Psoas muscle (tissue), 8 donors: ENCODE results near the gene PPFIA1. TPM values are rescaled to one million over a fixed set of nuclear protein-coding genes. Genes with fewer than 3 reads are reported as not detected.
"Not testable (repeated sequence)": the region's sequence is repeated elsewhere in the genome, so short reads cannot be mapped to it uniquely, and the experiment has no call there.

Experiments used
- ATAC-seq, 4 donors: fragments of 200-7000 bp; cut with Tn5 transposase; one replicate each; pipeline ENCODE4 v1.9.1; 2020; ENCODE audit warnings: moderate library complexity in 3 of 4, mild to moderate bottlenecking in 2 of 4
- DNase-seq, 2 donors: peaks; one replicate each; pipeline ENCODE4 v3.0.0-alpha.2; 2020
- H3K27ac ChIP-seq: fragments of 200-600 bp; one replicate; pipeline ENCODE4 v1.8.0; 2022
- H3K27me3 ChIP-seq, 3 donors: fragments of 200-600 bp in 1 of 3; one replicate each; pipeline versions ENCODE4 v1.6.1 to v1.8.0; 2013 to 2022; ENCODE audit warnings: low read length in 2 of 3, mild to moderate bottlenecking in 2 of 3, moderate library complexity in 1 of 3; ENCODE audit not compliant: insufficient read depth in 3 of 3
- H3K36me3 ChIP-seq, 2 donors: fragments of 200-600 bp in 1 of 2; one replicate each; pipeline versions ENCODE4 v1.6.1 to v1.8.0; 2013 to 2022; ENCODE audit warnings: low read depth in 1 of 2, mild to moderate bottlenecking in 1 of 2, moderate library complexity in 1 of 2; ENCODE audit not compliant: insufficient read depth in 1 of 2
- H3K4me1 ChIP-seq: fragments of 200-600 bp; one replicate; pipeline ENCODE4 v1.8.0; 2022
- H3K4me3 ChIP-seq: fragments of 200-600 bp; one replicate; pipeline ENCODE4 v1.8.0; 2022; ENCODE audit warnings: mild to moderate bottlenecking
- H3K9me3 ChIP-seq: fragments of 200-600 bp; one replicate; pipeline ENCODE4 v1.8.0; 2022
- CTCF ChIP-seq: fragments of 200-600 bp; IDR thresholded peaks from one replicate; pipeline ENCODE4 v1.8.0; 2022; ENCODE audit warnings: antibody characterized with exemption
- WGBS, 3 donors: extraction: QIAGEN DNeasy Blood & Tissue Kit; methylation state at CpG; one replicate each; pipeline versions ENCODE4 v1.1.6 to v1.1.7; 2013; 5-methylcytosine and 5-hydroxymethylcytosine counted together
- intact Hi-C, 2 donors: fragments of 100-400 bp; cut with DNase I; formaldehyde crosslinking; loops; one replicate each; pipeline versions ENCODE4 v1.11.0 to v1.14.2; 2022
- polyA plus RNA-seq, 3 donors: library from polyadenylated mRNA; stranded (reverse); fragments of 200-250 nt; gene quantifications; one replicate each; pipeline ENCODE4 v1.2.3, GENCODE V29; 2013
- total RNA-seq, 4 donors: library from RNA; stranded (reverse); fragmentation: NEBNext Ultra II Directional in 2 of 4; extraction: Animal tissue kit (Norgen Biotek cat#: 25700) in 2 of 4; gene quantifications; one replicate each; pipeline versions ENCODE4 v1.2.1 to v1.2.4, GENCODE V29; 2021 to 2023
- donor health status: healthy with polysubstance abuse.
- donor health status: DM: no; HTN: no; CAD: no; lungs with moderate emphysema.
- donor health status: Bipolar disorder and iron deficiency.
- donor health status: healthy.
- donor health status: DM: yes; HTN: yes; CAD: no.
- donor health status: DM: no; HTN: no; CAD: no.
- donor health status: DM: no; HTN: no; CAD: no.
- donor health status: DM: yes; HTN: yes; CAD: no.

Gene PPFIA1
- total and polyA plus RNA-seq, 7 donors = 16.7 to 49.5 (median 34.3) TPM

DNA sequence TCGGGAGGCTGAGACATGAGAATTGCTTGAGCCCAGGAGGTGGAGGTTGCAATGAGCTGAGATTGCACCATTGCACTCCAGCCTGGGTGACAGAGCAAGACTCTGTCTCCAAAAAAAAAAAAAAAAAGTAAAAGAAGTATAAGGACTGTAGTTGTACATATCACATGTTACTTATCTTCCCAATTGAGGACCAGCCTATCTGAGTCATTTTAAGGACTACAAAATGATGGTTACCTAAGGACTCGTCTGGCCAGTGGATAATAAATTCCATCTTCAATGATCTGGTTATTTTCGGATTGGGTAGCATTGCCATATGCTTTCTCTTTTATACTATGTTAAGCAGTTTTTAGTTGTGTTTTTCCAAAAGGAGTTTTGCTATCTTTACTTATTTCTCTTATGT lies 55.3 kb downstream of the PPFIA1 start:
- Histone ChIP-seq H3K27ac (peak overlapping the region; percentile 62), H3K4me3 (no peak overlapping the region), H3K36me3 (peaks cover 0 to 75% of the 10 kb centered on the region in 2 donors), H3K9me3 (no peaks in the 10 kb centered on the region), H3K4me1 (peaks cover 7% of the 10 kb centered on the region), H3K27me3 (no peaks in the 10 kb centered on the region)
- ATAC-seq (peak in 2 of 4 donors; percentile 15 to 28), DNase-seq (no peak)
- intact Hi-C loops = no loop called here
- no peak for TF ChIP-seq CTCF
- WGBS, 3 donors = 83 to 87% (median 85%) methylated on average over 3 of the region's 3 CpGs

DNA sequence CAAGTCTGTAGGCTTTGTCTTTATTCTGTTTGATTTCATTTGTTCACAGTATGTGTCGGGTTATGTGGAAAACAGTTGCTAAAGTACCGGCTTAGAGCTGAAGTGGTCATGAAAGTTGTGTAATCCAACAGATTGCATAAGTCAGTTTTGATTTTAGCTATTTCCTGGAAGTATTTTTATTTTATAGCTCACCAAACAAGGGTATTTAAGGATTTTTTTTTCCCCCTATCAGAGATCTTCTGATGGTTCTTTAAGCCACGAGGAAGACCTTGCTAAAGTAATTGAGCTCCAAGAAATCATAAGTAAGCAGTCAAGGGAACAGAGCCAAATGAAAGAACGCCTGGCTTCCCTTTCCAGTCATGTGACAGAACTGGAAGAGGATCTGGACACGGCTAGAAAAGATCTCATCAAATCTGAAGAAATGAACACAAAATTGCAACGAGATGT lies 55.9 kb downstream of the PPFIA1 start:
- no peaks in the 10 kb centered on the region for H3K9me3 ChIP-seq
- whole genome bisulfite sequencing, 3 donors = 23 to 35% (median 30%) methylated on average over 6 of the region's 6 CpGs
- TF ChIP-seq CTCF = no peak
- no peaks in the 10 kb centered on the region for H3K27me3 ChIP-seq
- ATAC-seq (peak; percentile 36 to 83 (median 68)), DNase-seq (no peak)
- peaks cover 2 to 77% of the 10 kb centered on the region in 2 donors for H3K36me3 ChIP-seq
- intact Hi-C loops = no loop called here
- H3K4me3 ChIP-seq = peak overlapping the region; percentile 26
- peaks cover 7% of the 10 kb centered on the region for H3K4me1 ChIP-seq
- H3K27ac ChIP-seq = peak overlapping the region; percentile 62

- intact Hi-C loops = no loop called here
- Histone ChIP-seq H3K36me3 (peaks cover 3 to 77% of the 10 kb centered on the region in 2 donors), H3K4me3 (peak overlapping the region; percentile 26), H3K27ac (peak overlapping the region; percentile 62), H3K27me3 (no peaks in the 10 kb centered on the region), H3K4me1 (peaks cover 7% of the 10 kb centered on the region), H3K9me3 (no peaks in the 10 kb centered on the region)
- DNase-seq (no peak), ATAC-seq (peak in 3 of 4 donors; percentile 32 to 47 (median 38))
- WGBS, 3 donors = 56 to 72% (median 65%) methylated on average over 2 of the region's 2 CpGs
- TF ChIP-seq CTCF = no peak
Measured at GRCh38 chr11:70326833-70327232, 56.3 kb downstream of the PPFIA1 start.

GRCh38 chr11:70327717-70328116 lies 57.2 kb downstream of the PPFIA1 start:
- DNase-seq (no peak), ATAC-seq (no peak)
- intact Hi-C loops = no loop called here
- no peak for TF ChIP-seq CTCF
- no peaks in the 10 kb centered on the region for H3K27me3 ChIP-seq
- no peak overlapping the region for H3K4me3 ChIP-seq
- H3K9me3 ChIP-seq = no peaks in the 10 kb centered on the region
- 95 to 97% (median 96%) methylated on average over 10 of the region's 10 CpGs for WGBS, 3 donors
- peaks cover 7% of the 10 kb centered on the region for H3K4me1 ChIP-seq
- H3K27ac ChIP-seq = no peak overlapping the region
- H3K36me3 ChIP-seq = peaks cover 6 to 85% of the 10 kb centered on the region in 2 donors

DNA sequence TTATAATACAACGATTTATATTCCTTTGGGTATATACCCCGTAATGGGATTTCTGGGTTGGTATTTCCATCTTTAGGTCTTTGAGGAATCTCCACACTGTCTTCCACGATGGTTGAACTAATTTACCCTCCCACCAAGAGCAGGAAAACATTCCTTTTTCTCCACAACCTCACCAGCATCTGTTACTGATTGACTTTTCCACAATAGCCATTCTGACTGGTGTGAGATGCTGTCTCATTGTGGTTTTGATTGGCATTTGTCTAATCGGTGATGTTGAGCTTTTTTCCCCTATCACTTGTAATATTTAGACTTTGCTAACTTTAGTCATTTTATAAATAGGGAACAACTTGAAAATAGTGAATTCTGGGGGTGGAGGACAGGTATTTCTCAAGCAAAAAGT lies 58.1 kb downstream of the PPFIA1 start:
- H3K27ac ChIP-seq = no peak overlapping the region
- DNase-seq (no peak), ATAC-seq (no peak)
- H3K9me3 ChIP-seq = no peaks in the 10 kb centered on the region
- intact Hi-C loops = no loop called here
- H3K4me3 ChIP-seq = no peak overlapping the region
- H3K27me3 ChIP-seq = no peaks in the 10 kb centered on the region
- no peak for TF ChIP-seq CTCF
- 88 to 93% (median 92%) methylated on average over 4 of the region's 4 CpGs for WGBS, 3 donors
- peaks cover 6 to 93% of the 10 kb centered on the region in 2 donors for H3K36me3 ChIP-seq
- peaks cover 7% of the 10 kb centered on the region for H3K4me1 ChIP-seq

- intact Hi-C loops, H3K4me1 ChIP-seq, H3K9me3 ChIP-seq, DNase-seq, H3K27ac ChIP-seq, H3K27me3 ChIP-seq, ATAC-seq, H3K4me3 ChIP-seq: not testable (repeated sequence)
- peaks cover 6 to 98% of the 10 kb centered on the region in 2 donors for H3K36me3 ChIP-seq
- WGBS, 3 donors = 83 to 98% (median 95%) methylated on average over 5 of the region's 5 CpGs
Measured at GRCh38 chr11:70331320-70331843, 60.9 kb downstream of the PPFIA1 start.
